ENCODE data around the gene PLEKHM3. TPM values are rescaled to one million over a fixed set of nuclear protein-coding genes. Genes with fewer than 3 reads are reported as not detected.

The PLEKHM3 gene
- 15.6 TPM for total RNA-seq
- long read RNA-seq, partial matches to known transcripts = 1 of 7 reads
- long read RNA-seq, other reads (novel, unspliced or antisense) = 6 of 7 reads

- DNase-seq (ENCODE audit: low spot score) = peak; percentile 96
Observed at GRCh38 chr2:208025037-208025813, at the start of gene PLEKHM3. Gene PLEKHM3, minus strand, starts transcription at chr2:208025527. Its CDS starts 23,888 bp downstream, at chr2:208001639.

DNA sequence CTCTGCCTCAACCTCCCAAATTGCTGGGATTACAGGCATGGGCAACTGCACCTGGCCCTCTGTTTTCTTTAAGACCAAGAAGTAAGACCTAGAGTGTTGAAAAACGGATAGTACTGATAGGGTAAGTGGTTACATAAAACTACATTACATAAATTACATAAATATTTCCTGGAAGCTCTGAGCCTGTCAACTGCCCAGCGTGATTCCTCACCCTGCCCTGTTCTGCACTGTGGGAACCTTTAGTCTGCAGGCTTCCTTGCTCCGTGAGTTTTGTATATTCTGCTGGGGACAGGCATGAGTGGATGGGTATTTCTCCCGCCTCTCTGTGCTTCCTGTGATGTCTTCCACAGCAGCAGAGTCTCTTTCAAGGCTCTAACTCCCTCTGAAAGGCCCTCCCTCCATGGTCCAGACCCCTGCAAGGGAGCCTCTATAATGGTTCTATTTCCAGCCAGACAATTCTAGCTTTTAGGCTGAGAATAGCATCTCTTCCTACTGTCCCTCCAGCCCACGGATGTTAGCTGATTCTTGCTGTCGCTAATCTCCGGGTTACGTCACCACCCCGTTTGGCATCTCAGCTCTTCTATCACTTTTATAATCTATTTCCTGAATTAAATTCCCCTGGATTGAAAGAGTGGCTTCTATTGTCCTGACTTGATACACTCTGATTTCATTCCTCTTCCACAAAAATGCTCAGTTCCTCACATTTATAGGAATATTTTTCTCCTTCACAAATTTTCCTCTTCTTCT, 49.5 kb upstream of the PLEKHM3 start:
- no peak for DNase-seq (ENCODE audit: low spot score)

DNA sequence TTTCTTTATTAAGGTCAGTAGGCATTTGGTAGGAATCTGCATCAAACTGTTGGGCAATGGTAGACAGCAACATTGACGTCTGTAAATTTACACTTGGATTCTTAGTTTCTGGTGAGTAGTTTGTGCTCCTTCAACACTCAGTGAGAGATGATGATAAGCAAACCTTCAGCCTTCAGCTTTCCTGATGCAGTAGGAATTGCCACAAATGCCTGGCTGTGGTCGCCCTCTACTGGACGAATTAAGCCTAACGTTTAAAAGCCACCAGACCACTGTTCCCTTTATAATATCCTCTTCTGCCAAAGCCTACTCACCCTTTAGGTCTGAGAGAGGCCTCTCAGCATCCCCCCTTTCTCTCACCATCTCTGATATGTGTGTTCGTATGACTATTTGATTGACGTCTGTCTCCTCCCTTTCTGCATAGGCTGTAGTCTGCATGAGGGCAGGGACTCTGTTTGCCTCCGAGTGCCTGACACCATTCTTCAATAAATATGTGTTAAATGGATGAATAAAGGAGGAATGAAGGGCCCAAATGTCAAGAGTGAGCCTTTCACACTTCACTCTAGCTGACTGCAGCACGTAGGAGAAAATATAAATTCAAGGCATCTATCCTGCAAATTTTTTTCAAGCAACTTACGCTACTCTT, 47.0 kb upstream of the PLEKHM3 start:
- no peak for DNase-seq (ENCODE audit: low spot score)

DNA sequence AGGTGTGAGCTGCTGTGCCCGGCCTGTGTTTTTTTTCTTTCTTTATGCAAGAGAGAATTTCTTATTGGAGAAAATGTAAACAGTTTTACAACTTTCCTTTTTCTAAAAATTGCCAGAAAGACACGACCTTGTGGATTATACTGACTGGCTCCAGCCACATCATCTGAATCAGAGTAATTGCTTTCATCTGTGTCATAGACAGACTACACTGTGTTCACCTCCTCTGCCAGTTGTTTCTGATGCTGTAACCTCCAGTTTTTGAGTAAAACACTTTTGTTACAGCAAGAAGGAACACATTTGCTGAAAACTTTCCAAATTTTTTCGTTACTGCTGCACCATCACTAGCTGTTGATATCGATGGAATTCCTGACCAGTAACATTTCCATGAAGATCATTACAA, 43.9 kb upstream of the PLEKHM3 start:
- no peak for DNase-seq (ENCODE audit: low spot score)

- DNase-seq (ENCODE audit: low spot score) = no peak
Observed at GRCh38 chr2:208066016-208066415, 40.7 kb upstream of the PLEKHM3 start.

DNA sequence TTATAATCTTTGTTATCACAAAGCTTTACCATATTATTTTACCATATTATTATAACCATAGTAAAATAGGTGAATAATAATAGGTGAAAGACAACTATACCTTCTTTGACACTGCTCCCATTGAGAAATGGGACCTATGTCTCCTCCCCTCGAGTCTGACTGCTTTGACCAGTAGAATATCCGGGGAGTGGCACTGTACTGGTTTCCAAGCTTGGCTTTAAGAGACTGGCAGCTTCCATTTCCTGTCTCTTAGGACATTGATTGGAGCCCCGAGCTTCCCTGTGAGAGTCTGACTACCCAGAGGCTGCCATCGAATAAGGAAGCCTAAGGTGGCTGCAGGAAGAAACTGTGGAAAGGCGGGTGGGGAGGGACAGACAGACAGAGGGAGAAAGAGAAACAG, 40.1 kb upstream of the PLEKHM3 start:
- no peak for DNase-seq (ENCODE audit: low spot score)

DNA sequence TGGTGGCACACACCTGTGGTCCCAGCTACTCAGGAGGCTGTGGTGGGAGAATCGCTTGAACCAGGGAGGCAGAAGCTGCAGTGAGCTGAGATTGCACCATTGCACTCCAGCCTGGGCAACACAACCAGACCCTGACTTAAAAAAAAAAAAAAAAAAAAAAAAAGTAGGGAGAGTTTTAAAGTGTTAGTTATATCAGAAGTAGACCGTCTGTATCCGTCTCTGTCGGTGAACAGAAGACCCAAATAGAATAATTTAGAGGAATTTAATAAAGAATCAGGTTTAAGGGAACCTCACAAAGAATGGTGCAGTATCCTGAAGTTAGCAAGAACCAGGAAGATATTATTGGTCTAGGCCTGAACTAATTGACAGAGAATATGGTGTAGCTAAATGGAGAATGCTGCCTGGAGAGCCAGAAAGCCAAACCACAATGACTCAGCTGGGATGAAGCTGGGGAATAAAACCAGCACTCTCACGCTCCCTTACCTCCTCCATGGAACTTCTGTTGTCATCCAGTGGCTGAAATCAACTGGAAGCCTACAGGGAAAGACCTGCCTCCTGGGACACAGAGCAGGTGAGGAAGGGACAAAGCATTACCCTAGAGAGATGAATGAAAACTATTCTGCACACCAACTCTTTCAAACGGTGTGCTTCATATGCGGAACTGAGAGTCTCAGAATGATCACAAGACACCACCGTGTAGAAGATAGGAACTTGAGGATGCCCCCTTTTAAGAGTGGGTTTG, 39.1 kb upstream of the PLEKHM3 start:
- DNase-seq (ENCODE audit: low spot score) = no peak

GRCh38 chr2:208062961-208063360, 37.6 kb upstream of the PLEKHM3 start:
- no peak for DNase-seq (ENCODE audit: low spot score)

DNA sequence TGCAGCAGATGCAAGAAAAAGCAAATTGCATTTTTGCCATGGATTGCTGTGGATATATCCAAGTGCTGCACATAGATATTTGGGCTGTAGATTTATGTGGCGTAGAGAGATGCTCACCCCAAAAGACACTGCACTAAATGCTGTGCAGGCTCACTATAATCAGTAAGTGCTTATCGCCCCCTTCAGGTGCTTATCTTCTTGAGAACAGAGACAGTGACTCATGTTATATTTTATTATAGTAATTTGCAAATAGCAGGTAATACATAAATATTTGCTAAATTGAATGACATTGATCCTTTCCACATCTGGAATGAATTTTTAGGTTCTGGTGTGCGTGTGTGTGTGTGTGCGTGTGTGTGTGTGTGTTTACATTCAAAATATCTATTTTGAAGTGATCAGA, 36.8 kb upstream of the PLEKHM3 start:
- DNase-seq (ENCODE audit: low spot score) = no peak

GRCh38 chr2:208057108-208057507, 31.8 kb upstream of the PLEKHM3 start:
- no peak for DNase-seq (ENCODE audit: low spot score)

DNA sequence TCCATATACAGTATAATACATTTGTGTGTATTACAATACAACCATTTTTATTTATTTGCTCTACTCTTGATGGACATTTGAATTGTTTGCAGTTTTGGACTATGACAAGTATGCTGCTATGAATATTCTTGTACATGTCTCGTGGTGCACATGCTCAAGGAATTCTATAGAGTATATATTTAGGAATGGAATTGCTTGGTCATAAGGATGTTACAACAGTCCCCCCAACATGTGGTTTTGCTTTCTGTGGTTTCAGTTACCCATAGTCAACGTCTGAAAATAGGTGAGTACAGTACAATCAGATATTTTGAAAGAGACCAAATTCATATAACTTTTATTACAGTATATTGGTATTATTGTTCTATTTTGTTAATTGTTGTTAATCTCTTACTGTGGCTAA, 24.1 kb upstream of the PLEKHM3 start:
- DNase-seq (ENCODE audit: low spot score) = no peak

- no peak for DNase-seq (ENCODE audit: low spot score)
Observed at GRCh38 chr2:208049006-208049405, 23.7 kb upstream of the PLEKHM3 start.

DNA sequence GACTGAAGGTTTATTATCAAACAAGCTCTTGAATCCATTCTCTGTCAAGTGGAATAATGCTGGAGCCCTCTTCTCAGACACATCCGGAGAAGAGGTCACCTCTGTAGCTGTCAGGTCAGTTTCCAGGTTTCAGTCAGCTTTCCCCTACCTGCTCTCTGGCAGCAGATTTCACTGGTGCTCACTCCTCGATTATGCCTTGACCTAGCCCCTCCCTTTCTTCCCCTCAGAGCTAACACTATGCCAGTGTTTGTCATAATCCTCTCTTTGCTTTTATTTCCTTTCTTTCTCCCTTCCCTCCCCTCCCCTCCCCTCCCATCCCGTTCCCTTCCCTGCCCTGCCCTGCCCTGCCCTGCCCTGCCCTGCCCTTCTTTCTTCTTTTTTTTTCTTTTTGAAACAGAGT, 22.5 kb upstream of the PLEKHM3 start:
- DNase-seq (ENCODE audit: low spot score) = no peak

GRCh38 chr2:208046686-208047085, 21.4 kb upstream of the PLEKHM3 start:
- no peak for DNase-seq (ENCODE audit: low spot score)

- DNase-seq (ENCODE audit: low spot score) = no peak
Observed at GRCh38 chr2:208042450-208042849, 17.1 kb upstream of the PLEKHM3 start.

DNA sequence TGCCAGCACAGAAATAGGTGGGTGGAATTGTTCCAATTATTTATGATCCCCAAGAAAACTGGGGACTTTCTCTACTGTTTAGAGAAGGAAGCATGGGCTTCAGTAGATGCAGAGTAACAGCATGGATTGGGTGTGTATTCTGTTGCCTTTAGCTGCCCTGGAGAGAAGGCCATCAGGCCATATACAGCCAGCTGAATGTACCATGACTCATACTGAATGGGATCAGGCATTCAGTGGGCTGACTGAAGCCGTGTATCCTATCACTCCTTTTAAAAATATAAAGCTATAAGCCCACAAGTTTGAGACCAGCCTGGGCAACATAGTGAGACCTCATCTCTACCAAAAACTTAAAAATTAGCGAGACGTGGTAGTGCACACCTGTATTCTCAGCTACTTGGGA, 16.7 kb upstream of the PLEKHM3 start:
- DNase-seq (ENCODE audit: low spot score) = no peak

GRCh38 chr2:208040199-208041171, 15.2 kb upstream of the PLEKHM3 start:
- no peak for DNase-seq (ENCODE audit: low spot score)

- no peak for DNase-seq (ENCODE audit: low spot score)
Observed at GRCh38 chr2:208039376-208040110, 14.2 kb upstream of the PLEKHM3 start.
